22Rv1 (cell line): ENCODE data around the gene ZNF384.

Experiments
- H3K27ac ChIP-seq: fragments of 450-650 bp; 2 replicates; pipeline ENCODE4 v1.5.1; 2017
- CTCF ChIP-seq: fragments of 450-650 bp; IDR thresholded peaks from 2 replicates; pipeline ENCODE4 v1.5.1; 2017; ENCODE audit warnings: mild to moderate bottlenecking
- ZFX ChIP-seq: fragments of 450-650 bp; IDR thresholded peaks from 2 replicates; pipeline ENCODE4 v1.6.1; 2017; ENCODE audit warnings: antibody characterized with exemption, borderline replicate concordance

The ZNF384 gene

GRCh38 chr12:6701078-6701768 is 12.0 kb upstream of the ZNF384 start:
- H3K27ac ChIP-seq = no peak overlapping the region
- TF ChIP-seq CTCF (no peak), ZFX (no peak)

- no peak for TF ChIP-seq CTCF
- no peak for TF ChIP-seq ZFX
- no peak within 1 kb of the TSS for H3K27ac ChIP-seq
These were observed 11.5 kb upstream of the ZNF384 start, which contains the start of gene PIANP for GRCh38 chr12:6700646-6701051. PIANP (minus strand) TSS chr12:6700815; CDS start chr12:6698061, 2,754 bp downstream.

- TF ChIP-seq CTCF (no peak), ZFX (no peak)
- H3K27ac ChIP-seq = no peak overlapping the region
These were observed 10.9 kb upstream of the ZNF384 start for GRCh38 chr12:6699989-6700645.

- TF ChIP-seq ZFX = no peak
- TF ChIP-seq CTCF = no peak
- H3K27ac ChIP-seq = no peak overlapping the region
These were observed 10.2 kb upstream of the ZNF384 start for GRCh38 chr12:6699259-6699988.

- H3K27ac ChIP-seq = no peak overlapping the region
- no peak for TF ChIP-seq ZFX
- no peak for TF ChIP-seq CTCF
These were observed 9.3 kb upstream of the ZNF384 start for GRCh38 chr12:6698352-6699046.

- H3K27ac ChIP-seq = no peak overlapping the region
- TF ChIP-seq ZFX (no peak), CTCF (peak; percentile 81)
These were observed 8.6 kb upstream of the ZNF384 start for GRCh38 chr12:6697584-6698351.
